K562 treated with DMSO at 1 percent for 12 hours (cell line): Measurements from ENCODE around the gene UFD1. TPM values are rescaled to one million over a fixed set of nuclear protein-coding genes. Genes with fewer than 3 reads are reported as not detected.

Source experiments
- total RNA-seq: library from RNA; unstranded; fragments of 300-600 nt; gene quantifications from 2 replicates; pipeline ENCODE4 v1.2.3, GENCODE V29; 2022; ENCODE audit not compliant: insufficient read depth

The UFD1 gene, protein sequence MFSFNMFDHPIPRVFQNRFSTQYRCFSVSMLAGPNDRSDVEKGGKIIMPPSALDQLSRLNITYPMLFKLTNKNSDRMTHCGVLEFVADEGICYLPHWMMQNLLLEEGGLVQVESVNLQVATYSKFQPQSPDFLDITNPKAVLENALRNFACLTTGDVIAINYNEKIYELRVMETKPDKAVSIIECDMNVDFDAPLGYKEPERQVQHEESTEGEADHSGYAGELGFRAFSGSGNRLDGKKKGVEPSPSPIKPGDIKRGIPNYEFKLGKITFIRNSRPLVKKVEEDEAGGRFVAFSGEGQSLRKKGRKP
- total RNA-seq = 346 and 460 TPM in 2 replicates

DNA sequence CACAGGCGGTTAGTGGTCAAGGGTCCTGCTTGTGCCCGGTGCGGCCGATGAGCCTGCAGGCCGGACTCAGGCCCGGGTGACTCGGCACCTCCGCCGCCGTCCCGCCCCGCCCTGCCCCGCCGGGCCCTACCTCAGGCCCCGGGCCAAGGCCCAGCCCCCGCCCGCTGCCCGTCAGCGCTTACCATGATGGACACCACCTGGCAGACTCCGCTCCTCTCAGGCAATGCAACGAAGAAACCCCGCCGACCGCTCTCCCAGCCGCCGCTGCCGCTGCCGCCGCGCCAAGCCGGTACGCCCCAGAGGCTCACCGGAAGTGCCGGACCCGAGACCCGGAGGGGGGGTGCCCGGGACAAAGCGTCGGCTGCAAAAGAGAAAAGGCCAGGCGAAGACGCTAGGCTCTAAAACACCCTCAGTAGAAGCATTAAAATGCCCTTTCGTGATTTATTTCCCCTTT is at the start of gene UFD1:
UFD1 (minus strand) TSS at position 293 of the 454 bp plus-strand sequence; CDS start at position 185, 108 bp downstream.

DNA sequence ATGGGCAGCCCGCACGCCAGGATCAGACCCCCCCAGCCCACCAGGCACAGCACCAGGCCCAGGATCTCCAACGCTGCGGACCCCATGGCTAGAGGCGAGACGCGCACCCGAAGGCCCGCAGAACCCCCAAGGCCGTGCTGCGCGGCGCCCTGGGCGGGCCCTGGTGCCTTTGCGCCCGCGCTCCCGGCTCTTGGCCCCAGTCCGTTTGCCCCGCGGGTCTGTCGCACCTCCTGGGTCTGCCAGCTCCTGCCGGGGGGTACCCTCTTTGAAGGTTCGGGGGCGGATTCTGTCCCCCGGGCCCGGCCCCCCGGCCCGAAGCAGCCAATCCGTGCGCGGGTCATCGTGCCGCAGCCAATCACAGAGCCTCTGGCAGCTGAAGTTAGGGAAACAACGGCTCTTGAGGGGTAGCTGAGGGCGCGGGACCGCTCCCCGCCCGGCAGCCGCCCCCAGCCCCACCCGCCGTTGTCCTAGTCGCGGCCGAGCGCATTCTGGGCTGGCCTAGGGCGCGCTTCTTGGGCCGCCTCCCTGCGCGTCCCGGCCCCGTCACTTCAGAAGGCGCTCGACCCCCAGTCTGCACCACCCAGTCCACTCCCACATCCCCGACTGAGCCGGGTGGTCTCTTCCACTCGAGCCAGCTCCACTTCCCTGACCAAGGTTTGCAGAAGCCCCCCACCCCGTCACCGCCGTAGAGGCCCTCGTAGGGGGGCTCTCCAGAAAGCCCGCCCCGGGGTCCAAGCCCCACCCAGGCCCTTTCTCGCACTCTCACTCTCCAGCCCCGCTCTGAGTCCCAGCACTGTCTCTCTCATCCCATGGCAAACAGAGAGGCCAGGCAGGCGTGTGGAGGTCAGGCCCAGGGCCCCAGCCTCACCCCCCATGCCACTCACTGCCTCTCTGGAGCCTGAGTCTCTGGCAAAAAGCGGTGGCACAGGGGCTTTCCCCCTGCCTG is 45.5 kb upstream of the UFD1 start, which contains the start of gene CLDN5:
CLDN5 (minus strand) TSS at position 241 of the 946 bp plus-strand sequence; CDS start at position 86, 155 bp downstream.

DNA sequence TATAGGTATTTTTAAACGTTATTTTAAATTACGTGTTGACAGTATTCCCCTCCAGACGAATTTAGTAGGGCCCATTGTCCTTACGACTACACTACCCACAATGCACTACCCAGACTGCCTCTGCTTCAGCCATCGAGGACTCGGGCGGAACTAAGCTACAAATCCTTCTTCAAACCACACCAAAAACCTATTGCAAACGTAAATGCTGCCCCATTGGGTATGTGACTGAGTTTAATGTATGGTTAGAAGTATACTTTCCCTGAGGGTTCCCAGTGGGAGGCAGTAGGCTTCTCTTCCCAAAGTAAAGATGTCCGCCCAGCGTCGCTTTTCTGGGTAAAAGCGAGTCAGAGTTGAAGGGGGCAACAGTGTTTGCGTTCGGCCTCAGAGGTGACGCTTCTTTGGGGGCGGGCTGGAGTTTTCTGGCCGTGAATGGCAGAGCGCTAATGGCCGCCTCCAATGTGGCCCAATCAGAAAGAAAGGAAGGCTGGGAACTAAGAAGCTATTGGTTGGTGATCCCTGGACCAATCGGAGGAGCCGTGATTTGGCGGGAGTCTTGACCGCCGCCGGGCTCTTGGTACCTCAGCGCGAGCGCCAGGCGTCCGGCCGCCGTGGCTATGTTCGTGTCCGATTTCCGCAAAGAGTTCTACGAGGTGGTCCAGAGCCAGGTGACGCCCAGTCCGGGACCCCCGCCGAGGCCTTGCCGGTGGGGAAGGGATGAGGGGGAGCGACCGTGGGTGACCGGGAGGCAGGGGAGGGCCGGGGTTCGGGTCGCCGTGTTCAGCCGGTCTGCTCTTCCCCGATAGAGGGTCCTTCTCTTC is 571 bp upstream of the UFD1 start, which contains the start of gene CDC45:
CDC45 (plus strand) TSS at position 566 of the 818 bp plus-strand sequence; CDS start at position 615, 49 bp downstream.

DNA sequence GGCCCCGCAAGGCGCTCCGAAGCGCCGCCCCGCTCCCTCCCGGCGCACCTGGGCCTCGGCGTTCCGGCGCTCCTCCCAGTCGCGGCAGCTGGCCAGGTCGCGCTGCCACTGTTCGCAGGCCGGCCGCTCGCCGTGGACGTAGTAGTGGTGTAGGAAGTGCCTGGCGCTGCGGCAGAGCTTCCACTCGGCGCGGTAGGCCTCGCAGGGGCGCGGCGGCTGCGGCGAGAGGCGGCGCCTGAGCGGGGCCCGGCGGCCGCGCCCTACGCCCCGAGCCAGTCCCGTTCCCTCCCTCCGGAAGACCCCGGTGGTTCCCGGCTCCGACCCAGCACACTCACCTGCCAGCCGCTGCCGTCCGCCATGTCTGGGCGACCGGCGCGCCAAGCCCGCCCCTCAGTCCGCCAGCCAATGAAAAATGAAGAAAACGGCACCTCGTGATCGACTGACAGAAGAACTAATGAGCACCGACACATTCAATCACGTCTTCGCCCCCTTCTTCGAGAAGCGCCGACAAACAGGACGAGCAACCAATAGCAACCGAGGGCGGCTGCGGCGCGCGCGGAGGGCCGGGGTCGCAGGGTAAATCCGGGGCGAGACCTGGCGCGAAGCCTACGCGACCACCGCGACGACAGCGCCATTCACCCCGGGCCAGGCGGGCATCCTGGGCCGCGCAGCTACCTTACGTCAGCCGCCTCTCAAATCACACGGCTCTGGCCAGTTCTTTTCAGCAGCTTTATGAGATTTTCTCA is 31.5 kb downstream of the UFD1 start, which contains the start of gene C22orf39:
C22orf39 (minus strand) TSS at position 382 of the 746 bp plus-strand sequence; CDS start at position 359, 23 bp downstream.

DNA sequence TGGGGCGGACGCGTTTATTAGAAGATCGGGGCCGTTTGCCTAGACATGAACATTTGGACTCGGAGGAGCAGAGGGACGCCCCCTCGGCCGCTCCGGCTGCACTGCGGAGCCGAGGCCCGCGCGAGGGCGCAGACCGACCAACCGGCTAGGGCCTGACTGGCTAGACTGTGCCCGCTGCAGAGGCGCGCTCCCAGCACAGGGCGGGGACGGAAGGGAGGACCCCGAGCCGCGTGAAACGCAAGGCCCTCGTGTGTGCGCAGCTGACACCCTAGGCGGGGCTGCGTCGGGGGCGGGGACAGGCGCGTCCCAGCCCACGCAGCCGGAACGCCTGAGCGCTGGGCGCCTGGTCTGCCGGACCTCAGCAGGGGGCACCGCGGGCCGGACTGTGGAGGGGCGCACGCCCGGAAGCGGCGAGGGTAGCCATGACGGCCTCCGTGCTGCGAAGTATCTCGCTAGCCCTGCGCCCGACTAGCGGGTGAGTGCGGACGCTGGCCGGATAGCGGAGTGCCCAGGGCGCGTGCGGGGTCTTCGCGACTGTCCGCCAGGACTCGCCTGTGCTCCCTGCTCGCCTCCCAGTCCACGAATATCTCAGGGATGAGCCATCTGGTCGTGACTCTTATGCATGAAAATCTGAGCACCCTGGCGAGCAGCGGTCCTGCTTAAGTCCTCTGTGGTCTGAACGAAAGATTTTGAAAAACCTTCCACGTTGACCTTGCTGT is 46.7 kb downstream of the UFD1 start, which contains the start of gene MRPL40:
MRPL40 (plus strand) TSS at position 413 of the 719 bp plus-strand sequence; CDS start at position 423, 10 bp downstream.

DNA sequence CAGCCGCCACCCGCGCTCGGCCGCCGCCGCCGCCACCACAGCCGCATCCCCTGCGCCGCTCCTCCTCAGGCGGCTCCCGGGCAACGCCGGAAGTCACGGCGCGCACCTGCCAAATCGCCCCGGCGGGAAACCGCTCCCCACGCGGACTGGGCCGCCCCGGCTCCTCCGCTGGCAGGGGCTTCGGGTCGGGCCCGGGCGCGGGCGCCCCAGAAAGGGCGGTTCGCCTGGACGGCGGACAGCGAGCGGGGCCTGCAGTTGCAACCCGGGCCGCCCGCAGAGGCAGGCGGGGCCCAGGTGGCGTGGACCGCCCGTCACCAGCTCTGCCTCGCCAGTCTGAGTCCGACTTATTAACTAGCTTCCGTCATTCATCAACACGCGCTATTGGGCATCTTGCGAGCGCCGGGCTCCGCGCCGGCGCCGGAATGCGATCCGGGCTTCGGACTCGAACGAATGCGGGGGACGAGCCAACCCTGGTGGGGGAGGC is 47.3 kb downstream of the UFD1 start, which contains the start of gene HIRA:
HIRA (minus strand) TSS at position 85 of the 484 bp plus-strand sequence. CDS start 257 bp downstream, outside the sequence.

Other genes starting within 250 kb of the UFD1 start
- gene CLTCL1, start 187.5 kb downstream of the UFD1 start, total RNA-seq = 14.4 and 25.9 TPM in 2 replicates
- 58.4 and 108 TPM in 2 replicates for gene HIRA, start 47.5 kb downstream of the UFD1 start, total RNA-seq
- gene MRPL40, start 46.6 kb downstream of the UFD1 start, total RNA-seq = 116 and 117 TPM in 2 replicates
- gene C22orf39, start 31.5 kb downstream of the UFD1 start, total RNA-seq = 72.9 and 124 TPM in 2 replicates
- 222 and 287 TPM in 2 replicates for gene CDC45, start 727 bp upstream of the UFD1 start, total RNA-seq
- 1.3 TPM in 1 of 2 replicates, not detected in the other for gene CLDN5, start 45.2 kb upstream of the UFD1 start, total RNA-seq
- gene SEPTIN5, start 235.3 kb upstream of the UFD1 start, total RNA-seq = 32.7 and 62.7 TPM in 2 replicates
- gene GP1BB, start 244.3 kb upstream of the UFD1 start, total RNA-seq = 78.3 and 104 TPM in 2 replicates